ENCODE measurements around the gene RIMBP2.
A peak's percentile ranks its signal among the peaks of the same experiment; 100 is the strongest.
"Not testable (repeated sequence)": the region's sequence is repeated elsewhere in the genome, so short reads cannot be mapped to it uniquely, and the experiment has no call there.

The RIMBP2 gene, protein sequence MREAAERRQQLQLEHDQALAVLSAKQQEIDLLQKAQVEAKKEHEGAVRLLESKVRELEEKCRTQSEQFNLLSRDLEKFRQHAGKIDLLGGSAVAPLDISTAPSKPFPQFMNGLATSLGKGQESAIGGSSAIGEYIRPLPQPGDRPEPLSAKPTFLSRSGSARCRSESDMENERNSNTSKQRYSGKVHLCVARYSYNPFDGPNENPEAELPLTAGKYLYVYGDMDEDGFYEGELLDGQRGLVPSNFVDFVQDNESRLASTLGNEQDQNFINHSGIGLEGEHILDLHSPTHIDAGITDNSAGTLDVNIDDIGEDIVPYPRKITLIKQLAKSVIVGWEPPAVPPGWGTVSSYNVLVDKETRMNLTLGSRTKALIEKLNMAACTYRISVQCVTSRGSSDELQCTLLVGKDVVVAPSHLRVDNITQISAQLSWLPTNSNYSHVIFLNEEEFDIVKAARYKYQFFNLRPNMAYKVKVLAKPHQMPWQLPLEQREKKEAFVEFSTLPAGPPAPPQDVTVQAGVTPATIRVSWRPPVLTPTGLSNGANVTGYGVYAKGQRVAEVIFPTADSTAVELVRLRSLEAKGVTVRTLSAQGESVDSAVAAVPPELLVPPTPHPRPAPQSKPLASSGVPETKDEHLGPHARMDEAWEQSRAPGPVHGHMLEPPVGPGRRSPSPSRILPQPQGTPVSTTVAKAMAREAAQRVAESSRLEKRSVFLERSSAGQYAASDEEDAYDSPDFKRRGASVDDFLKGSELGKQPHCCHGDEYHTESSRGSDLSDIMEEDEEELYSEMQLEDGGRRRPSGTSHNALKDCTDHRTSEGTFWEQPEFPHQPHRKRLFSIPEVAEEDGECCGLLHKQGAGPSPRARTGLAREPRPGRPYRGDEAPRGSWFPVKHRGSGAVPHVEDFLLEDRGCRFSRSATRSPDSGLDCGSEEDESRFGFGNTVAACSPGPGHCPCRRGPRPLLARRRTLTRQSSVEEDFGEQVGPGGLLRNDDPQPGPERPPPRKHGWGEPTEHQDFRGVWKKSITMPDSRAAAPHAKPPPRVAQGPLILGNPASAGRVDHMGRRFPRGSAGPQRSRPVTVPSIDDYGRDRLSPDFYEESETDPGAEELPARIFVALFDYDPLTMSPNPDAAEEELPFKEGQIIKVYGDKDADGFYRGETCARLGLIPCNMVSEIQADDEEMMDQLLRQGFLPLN (N-terminal part only)

DNA sequence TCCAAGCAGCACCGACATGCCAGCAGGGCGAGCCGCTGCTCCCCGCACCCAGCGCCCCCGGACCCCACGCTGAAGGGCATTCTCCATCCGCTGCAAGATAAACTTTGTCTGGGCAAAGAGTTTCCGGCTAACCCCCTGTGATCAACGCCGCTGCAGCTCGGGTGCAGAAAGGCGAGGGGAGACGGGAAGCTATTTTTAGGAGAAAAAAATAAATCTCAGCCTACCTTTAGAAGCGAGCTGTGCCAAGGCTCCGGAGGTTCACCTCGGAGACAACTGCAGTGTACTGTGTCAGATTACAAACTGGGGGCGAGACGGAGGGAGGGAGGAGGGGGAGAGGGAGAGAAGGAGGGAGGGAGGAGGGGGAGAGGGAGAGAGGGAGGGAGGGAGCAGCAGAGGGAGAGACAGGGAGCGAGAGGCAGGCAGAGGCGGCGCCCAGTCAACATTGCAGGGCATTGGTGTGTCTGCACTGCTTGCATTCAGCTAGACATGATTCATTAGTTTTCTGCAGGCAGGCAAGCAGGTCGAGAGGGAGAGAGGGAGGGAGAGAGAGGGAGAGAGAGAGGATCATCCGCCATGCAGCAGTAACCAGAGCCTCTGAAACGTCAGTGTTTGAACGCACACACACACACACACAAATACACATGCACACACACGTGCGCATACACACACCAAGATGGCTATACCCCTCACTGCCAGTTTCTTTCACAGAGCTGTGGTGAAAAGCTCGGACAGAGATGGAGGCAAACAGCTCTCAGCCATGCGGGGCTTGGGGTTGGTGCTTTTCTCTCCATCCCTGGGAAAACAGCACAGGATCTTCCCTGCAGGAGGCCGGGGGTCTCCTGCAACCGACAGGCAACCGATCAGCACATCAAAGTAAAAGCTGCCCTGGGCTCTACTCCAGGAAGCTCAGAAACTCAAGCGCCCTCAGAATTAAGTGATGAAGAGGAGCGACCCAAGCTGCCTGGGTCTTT, at the start of gene RIMBP2:
Gene RIMBP2 (minus strand): TSS at position 302 of the 971 bp plus-strand sequence. CDS start 237,286 bp downstream, outside the sequence.
- DNase-seq: no peak

DNA sequence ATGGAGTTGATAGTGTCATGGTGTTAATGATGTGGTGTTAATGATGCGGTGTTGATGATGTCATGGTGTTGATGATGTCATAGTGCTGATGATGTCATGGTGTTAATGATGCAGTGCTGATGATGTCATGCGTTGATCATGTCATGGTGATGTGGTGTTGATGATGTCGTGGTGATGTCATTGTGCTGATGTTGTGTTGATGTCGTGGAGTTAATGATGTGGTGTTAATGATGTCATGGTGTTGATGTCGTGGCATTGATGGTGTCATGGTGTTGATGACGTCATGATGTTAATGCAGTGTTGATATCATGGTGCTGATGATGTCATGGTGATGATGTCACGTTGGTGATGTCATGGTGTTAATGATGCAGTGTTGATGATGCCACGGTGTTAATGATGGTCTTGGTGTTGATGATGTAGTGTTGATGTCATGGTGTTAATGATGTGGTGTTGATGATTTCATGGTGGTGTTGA, 49.1 kb upstream of the RIMBP2 start:
- no peak for DNase-seq

DNA sequence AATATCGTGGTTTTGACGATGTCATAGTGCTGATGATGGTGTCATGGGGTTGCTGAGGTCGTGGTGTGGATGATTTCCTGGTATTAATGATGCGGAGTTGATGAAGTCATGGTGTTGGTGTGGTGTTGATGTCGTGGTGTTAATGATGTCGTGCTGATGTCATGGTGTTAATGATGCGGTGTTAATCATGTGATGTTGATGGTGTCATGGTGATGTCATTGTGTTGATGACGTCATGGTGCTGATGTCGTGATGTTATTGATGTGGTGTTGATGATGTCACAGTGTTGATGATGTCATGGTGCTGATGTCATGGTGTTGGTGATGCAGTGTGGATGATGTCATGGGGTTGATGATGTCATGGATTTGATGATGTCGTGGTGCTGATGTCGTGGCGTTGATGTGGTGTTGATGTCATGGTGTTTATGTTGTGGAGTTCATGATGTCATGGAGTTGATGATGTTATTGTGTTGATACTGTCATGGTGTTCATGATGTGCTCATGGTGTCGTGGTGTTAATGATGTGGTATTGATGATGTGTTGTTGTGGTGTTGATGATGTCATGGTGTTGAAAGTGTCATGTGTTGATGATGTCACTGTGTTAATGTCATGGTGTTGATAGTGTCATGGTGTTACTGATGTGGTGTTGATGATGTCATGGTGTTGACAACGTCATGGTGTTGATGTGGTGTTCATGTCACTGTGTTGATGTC, 48.5 kb upstream of the RIMBP2 start:
- DNase-seq: no peak

DNA sequence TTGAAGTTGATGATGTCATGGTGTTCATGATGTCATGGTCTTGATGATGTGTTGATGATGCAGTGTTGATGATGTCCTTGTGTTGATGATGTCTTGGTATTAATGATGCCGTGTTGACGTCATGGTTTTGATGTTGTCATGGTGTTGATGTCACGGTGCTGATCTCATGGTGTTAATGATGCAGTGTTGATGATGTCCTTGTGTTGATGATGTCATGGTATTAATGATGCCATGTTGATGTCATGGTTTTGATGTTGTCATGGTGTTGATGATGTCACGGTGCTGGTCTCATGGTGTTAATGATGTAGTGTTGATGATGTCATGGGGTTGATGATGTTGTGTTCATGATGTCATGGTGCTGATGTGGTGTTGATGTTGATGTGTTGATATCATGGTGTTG, 48.0 kb upstream of the RIMBP2 start:
- DNase-seq: no peak

DNA sequence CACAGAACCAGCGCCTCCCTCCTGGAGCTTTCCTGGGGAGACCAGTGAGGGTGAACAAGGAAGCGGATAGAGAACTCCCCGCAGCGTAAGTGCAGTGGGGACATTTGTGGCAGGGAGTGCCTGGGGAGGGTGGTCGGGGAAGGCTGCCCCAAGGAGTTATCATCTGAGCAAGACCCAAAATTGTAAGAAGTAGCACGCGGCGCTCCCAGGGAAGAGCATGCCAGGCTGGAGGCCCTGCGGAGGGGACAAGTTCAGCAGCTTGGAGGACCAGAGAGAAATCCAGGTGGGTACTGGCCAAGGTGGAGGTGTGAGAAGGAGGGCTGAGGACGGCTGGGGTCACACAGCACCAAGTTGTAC, 46.2 kb upstream of the RIMBP2 start:
- no peak for DNase-seq

DNA sequence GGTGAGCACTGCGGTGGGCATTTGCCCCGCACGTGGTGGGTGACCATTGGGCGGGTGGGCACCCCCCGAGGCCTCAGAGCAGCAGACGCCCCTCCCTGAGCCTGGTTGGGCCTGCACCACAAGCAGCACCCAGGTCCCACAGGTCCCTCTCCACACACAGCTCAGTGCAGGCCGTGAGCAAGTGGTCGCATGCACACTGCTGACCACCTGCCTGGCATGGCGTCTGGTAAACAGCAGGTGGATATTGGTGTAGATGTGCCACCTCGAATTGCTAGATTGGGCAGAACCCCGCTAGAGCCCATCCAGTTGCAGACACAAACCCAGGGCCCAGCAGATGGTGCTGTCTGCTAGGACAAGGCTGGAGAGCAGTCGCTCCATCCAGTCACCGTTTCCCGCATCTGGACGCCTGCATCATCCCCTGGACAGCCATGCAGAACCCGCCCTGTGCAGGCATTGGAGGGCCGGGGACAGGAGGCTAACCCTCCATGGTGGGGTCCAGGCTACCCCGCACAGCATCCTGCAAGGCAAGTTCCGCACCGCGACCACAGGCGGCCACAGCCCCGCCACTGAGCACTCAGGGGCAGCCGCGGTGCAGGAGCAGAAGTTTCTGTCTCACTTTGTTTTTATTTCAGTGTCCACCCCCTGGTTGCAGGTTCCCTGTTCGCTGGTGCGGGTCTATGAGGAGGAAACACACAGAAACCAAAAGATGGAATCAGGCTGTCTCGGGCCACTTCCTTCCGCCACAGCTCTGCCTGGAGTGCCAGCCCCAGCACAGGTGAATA, 45.6 kb upstream of the RIMBP2 start:
- peak; percentile 27 for DNase-seq

DNA sequence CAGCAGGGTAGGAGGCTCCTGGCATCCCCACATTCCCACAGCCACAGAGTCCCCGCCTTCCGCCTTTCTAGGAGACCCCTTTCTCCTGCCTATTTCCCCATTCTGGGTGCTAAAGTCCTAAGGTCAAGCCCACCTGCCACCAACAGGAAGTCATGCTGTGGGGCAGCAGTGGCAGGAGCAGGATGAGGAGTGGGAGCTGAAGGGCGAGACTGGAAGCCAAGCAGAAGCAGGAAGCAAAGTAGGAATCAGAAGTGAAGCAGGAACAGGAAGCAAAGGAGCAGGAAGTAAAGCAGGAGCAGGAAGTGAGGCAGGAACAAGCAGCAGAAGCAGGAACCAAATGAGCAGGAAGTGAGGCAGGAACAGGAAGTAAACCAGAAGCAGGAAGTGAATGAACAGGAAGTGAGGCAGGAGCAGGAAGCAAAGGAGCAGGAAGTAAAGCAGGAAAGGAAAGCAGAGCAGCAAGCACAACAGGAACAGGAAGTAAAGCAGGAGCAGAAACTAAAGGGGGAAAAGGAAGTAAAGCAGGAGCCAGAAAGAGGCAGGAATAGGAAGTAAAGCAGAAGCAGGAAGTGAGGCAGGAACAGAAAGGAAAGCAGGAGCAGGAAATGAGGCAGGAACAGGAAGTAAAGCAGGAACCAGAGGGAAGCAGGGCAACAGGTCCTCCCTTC, 38.3 kb upstream of the RIMBP2 start:
- DNase-seq: no peak

DNA sequence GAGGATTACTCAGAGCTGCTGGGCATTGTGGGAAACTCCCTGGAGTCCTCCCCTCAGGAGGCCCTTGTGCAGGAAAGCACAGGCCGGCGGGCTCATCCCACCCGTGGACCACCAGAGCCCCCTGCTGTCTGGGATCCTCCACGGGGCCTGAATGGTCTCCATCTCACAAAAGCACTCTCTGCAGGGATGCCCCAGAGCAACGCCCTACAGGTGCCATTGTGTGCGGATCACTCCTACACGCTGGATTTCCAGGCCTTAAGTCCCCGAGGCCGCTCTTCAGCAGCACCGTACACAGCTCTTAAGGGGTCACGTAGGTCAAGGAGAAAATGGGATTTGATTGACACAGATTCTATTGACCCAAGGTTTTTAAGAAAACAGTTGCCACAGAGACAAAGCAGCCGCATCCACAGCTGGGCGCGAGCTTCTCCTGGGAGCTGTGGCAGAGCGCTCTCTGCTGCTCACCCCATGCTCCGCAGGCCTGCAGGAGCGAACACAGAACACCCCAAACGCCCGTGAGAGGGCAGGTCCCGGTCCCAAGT, 36.7 kb upstream of the RIMBP2 start:
- no peak for DNase-seq

DNA sequence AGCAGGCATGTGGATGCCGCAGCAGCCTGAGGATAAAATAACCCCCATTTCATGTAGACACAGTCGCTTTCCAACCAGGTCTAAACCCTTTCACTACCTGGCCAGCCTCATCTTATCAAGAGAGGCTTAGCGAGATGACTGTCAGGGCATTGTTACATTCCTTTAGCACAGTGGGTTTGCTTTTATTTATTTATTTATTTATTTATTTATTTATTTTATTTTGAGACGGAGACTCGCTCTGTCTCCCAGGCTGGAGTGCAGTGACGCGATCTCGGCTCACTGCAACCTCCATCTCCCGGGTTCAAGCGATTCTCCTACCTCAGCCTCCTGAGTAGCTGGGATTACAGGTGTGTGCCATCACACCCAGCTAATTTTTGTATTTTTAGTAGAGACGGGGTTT, 35.9 kb upstream of the RIMBP2 start:
- not testable (repeated sequence) for DNase-seq

DNA sequence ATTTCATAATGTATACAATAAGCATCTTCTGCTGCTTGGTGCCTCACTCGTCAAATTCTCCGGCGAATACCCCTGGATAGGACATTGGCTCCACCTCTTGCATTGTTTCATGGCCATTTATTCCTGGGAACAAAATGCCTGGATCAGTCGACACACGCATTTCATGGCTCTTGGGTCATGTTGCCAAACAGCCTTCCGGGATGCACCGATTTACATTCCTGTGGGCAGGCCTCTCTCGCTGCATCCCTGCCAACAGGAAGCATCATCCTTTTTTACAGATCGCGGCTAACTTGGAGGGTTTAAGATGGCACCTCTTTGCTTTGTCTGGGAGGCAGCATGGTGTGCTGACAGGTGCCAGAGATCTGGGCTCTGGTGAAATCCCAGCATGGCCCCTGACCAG, 32.7 kb upstream of the RIMBP2 start:
- DNase-seq: no peak

DNA sequence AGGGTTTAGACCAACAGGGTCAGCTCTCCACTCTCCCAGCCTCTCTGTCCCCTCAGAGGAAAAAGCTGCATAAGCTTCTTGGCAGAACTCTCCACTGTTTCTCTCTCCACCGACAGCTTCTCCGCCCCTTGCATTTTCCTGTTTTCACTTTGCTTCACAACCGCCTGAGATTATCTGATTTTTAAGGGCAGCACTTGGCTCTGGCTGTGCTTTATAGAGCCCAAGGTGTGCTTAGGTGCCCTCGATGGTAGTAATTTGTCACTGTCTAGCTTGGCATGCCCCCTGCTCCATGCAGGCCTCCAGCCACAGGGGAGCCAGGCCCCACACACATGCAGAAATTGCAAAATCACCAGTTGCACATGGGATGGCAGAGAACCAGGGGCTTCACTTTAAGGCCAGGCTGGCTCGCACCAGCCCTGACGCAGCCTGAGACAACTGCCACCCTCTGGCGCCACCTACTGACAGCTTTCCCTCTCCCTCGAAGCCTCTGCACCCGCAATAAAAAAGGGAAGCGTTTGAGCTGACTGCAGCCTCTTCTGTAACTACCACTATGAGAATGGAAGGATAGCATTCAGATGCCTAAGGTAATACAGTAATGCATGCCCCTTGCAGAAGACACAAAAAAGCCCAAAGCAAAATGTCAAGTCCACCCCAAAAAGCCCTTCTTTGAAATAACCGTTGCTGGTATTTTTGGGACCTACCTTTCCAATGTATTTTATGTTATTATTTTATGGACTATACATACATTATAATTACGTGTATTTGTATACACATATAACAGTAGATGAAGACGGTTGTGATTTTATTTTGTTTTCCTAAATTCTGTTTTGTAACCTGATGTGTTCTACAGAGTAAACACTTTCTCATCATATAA, 32.0 kb upstream of the RIMBP2 start:
- peak; percentile 48 for DNase-seq

DNA sequence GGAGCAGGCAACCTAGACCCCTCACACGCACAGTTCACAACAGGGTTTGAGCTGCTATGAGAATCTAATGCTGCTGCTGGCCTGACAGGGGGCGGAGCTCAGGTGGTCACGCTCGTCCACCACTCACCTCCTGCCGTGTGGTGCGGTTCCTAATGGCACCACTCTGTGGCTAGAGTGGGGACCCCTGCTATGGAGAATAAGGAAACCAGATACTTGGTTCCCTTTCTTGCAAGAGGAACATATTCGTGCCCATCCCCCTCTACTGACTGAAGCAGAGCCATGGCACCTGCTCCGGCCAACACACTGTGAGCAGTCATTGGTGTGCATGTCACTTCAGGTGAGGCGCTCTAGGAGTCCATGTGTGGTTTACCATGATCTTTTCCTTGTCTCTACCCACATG, 30.4 kb upstream of the RIMBP2 start:
- DNase-seq: no peak

DNA sequence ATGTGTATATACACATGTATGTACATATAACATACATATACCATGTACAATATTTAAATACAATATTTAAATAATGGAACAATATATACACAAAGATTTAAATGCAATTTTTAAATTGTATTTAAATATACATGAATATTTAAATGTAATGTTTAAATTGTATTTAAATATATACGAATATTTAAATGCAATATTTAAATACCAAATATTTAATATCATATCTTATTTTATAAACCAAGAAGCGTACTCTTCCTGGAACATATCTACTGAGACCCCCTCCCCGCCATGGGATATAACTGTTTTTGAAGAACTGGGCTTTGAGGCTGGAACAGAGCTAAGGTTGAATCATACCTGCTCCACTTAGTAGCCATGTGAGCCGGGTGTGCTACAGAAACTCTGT, 29.8 kb upstream of the RIMBP2 start:
- DNase-seq: no peak

DNA sequence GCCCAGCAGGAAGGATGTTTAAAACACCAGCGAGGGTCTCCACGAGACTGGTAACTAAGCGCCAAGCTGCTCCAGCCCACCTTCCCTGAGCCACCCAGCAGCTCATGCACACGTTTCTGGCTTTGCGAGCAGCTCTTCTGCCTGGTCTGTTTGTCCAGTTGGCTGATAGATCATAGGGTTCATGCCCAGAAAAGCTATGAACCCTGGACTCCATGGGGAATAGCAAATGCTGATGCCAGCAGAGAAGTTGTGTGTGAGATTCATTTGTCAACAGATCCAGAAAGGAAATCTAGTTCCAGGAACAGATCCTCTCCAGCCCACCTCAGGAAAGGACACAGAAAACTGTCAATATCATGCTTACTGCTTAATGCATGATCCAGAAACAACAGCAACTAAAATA, 28.2 kb upstream of the RIMBP2 start:
- no peak for DNase-seq

DNA sequence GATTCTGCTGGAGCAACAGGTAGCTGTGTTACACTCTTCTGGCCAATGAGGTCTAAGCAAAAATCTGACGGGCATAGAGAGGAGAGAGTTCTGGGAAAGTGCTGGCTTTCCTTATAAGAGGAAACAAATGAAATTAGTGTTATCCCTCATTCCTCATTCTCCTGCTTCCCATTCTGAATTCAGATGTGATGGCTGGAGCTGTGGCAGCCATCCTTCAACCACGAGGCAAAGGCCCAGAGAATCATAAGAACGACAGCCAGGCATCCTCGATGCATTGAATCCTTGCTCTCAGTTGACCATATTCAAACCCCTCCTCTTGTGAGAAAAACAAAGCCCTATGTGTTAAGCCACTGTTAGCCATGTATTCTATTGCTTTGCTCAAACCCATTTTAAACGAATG, 27.5 kb upstream of the RIMBP2 start:
- DNase-seq: no peak

DNA sequence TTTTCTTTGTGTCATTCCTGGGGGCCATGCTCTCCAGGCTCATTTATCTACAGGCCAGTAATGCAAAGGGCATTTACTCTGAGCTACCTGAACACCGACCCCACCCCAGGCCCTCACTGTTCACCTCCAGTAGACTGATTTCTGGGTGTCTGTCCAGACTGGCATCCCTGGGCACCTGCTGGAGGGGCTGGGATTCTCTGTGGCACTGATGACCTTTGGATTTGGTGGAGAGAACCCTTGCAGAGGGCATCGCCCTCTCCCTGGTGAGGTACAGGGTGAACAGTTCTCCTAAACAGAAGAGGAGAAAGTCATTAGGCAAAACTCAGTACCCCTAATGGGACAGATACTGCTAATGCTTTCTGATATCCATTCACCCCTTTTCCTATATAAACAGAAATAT, 27.1 kb upstream of the RIMBP2 start:
- no peak for DNase-seq

DNA sequence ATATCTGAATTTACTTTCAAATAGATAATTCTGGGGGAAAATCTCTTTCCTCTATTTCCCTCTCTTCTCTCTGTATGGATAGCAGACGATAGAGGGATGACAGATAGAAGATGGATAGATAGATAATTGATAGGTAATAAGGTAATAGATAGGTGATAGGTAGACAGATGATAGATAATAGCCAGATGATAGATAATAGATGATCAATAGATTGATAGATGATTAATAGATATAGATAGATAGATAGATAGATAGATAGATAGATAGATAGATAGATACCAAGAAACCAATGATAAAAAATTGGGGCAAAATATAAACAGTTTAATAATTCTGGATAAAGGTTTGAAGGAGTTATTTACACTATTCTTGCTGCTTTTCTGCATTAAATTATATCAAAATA, 26.6 kb upstream of the RIMBP2 start:
- no peak for DNase-seq

DNA sequence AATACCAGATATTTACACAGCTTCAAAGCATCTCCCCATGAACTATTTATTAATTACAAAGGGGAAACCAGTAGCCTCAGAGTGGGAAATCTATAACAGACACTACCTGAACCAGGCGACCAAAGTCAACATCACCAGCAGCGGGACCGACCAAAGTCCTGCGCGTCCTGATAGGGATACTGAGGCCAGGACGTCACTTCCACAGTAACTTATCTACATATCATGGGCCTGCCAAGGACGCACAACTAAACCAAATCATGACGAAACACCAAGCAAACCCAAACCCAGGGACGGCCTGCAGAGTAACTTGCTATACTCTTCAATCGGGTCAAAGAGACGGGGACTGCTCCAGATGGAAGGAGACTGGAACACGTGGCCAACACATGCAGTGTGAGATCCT, 26.0 kb upstream of the RIMBP2 start:
- DNase-seq: no peak

DNA sequence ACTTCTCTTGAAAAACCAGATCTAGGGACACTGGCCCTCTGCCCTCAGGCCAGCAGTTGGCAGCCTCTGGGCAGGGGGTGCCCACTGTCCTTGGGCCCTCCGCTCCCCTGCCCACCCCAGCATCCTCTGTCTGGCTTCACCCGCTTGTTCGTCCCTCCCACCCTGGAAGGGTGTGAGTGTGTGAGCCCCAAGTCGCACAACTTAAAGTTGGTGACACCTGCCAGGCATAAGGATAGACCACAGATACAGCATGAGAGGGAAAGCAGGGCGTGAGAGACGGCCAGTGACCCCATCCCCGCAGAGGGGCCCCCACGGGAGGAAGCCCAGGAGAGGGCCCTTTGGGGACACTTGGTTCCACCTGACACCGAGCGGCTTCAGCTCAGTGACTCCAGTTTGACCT, 23.5 kb upstream of the RIMBP2 start:
- no peak for DNase-seq

Measured in activated effector memory CD4-positive, alpha-beta T cell treated with Interleukin-2 at 50 U/mL for 16 hours (primary cell).